ENCODE data around the gene F3.
"Not testable (repeated sequence)": the region's sequence is repeated elsewhere in the genome, so short reads cannot be mapped to it uniquely, and the experiment has no call there.

F3 gene

DNA sequence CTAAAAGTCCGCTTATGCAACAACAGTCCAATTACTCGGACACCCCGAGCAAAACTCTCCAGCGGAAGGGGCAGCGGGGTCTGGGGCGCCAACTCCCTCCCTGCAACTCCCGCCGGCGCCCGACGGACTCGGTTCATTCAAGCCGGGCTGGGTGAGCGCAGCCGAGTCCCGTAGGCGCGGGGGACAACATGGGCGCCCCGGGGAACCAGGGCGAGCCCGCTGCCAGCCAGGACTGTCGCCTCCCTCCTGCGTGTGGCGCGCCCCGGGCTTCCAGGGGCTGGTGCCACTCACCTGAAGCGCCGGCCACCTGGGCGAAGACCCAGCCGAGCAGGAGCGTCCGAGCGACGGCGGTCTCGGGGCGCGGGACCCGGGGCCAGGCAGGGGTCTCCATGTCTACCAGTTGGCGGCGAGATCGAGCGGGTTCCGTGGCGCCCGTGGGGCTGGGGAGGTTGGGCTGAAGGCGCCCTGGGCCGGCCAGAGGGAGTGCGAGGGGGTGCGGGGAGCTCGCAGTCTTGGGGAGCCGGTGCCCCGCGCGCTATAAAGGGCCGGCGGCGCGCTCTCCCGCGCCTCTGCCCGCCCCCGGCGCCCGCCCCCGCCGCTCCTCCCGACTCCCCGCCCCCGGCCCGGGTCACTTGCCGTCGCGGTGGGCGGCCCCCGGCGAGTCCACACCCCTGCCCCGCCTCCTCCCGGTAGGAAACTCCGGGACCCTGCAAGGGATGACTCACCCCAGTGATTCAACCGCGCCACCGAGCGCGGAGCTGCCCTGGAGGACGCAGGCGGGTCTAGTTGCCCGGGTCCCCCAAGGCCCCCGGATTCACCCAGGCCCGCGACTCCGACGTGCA is at the start of gene F3:
F3 (minus strand) TSS at position 514 of the 842 bp plus-strand sequence; CDS start at position 391, 123 bp downstream.
- DNase-seq: peak; percentile 95

GRCh38 chr1:94590203-94591137 is 48.9 kb upstream of the F3 start:
- peak; percentile 22 for DNase-seq

DNA sequence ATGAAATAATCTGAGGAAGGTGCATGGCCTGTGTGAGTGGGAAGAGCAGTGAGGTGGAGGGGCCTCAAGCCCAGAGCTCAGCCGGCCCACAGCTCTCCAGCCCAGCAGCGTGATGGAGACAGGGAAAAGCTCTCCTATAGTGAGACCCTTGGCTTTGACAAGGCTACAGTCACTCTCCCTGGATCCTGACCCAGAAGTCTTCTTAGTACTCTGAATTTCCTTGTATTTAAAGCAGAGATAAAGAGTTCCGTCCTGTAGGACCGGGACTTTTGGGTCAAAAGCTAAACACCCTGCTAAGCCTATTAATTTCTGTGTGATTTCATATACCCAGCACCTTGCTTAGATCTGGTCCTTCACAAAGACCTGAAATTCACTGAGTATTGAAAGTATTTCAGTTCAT is 48.2 kb upstream of the F3 start:
- no peak for DNase-seq

GRCh38 chr1:94582565-94582964 is 41.0 kb upstream of the F3 start:
- no peak for DNase-seq

DNA sequence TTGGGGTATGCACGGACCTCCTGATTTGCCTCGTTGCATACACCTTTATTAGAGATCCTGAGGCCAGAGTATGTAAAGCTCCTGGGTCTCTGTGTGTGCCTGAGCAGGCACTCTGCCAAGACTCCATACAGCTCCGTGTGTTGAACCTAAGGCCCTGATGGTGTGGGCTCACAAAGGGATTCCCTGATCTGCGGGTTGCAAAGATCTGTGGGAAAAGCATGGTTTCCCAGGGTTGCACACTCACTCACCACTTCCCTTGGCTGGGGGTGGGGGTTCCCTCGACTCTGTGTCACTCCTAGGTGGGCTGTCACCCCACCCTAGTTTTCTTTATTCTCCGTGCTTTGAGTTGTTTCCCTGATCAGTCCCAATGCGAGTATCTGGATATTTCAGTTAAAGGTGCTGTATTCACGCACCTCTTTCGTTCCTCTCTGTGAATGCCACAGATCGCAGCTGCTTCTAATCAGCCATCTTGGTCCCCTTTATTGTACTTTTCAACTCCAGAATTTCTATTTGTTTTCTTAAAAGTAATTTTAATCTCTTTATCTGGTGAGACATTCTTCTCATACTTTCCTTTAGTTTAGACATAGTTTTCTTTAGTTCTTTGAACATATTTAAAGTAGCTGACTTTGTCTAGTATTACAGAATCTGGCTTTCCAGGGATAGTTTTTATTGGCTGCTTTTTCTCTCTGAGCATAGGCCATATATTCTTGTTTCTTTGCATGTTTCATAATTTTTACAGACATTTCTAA is 39.0 kb upstream of the F3 start:
- peak; percentile 63 for DNase-seq

DNA sequence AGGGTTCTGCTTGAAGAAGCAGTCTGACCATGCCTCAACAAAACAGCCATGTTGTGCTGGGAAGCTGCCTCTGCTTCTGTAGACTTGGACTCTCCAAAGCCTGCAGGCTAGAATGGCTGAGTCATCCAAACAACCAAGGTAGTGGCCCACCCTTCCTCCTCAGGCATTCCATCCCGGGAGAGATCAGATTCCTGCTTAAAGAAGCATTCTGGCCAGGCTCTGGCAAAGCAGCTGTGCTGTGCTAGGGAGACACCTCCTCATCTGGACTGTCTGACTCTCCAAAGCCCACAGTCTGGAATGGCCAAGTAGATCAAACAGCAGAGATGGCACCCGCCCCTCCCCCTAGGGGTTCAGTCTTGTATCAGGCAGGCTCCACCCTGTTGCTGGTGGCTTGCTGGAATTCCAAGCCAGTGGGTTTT is 38.3 kb upstream of the F3 start:
- DNase-seq: peak; percentile 99

GRCh38 chr1:94578856-94579255 is 37.3 kb upstream of the F3 start:
- DNase-seq: peak; percentile 50

DNA sequence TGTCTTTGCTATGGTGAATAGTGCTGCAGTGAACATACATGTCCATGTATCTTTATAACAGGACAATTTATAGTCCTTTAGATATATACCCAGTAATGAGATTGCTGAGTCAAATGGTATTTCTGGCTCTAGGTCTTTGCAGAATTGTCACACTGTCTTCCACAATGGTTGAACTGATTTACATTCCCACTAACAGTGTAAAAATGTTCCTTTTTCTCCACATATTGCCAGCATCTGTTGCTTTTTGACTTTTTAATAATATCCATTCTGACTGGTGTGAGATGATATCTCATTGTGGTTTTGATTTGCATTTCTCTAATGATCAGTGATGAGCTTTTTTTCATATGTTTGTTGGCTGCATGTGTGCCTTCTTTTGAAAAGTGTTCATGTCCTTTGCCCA is 32.4 kb upstream of the F3 start:
- DNase-seq: not testable (repeated sequence)

DNA sequence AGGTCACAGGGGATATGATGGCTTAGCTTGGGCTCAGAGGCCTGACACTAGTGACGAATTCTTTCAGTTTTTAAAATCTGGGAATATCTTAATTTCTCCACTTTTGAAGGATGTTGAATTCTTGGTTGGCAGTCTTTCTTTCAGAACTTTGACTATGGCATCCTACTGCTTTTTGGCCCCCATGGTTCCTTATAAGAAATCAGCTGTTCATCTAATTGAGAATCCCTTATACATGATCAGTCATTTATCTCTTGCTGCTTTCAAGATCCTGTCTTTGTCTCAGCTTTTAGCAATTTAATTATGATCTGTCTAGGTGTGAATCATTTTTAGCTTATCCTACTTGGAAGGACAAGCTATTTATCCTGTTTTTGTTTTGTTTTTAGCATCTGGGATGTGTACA is 31.2 kb upstream of the F3 start:
- no peak for DNase-seq

DNA sequence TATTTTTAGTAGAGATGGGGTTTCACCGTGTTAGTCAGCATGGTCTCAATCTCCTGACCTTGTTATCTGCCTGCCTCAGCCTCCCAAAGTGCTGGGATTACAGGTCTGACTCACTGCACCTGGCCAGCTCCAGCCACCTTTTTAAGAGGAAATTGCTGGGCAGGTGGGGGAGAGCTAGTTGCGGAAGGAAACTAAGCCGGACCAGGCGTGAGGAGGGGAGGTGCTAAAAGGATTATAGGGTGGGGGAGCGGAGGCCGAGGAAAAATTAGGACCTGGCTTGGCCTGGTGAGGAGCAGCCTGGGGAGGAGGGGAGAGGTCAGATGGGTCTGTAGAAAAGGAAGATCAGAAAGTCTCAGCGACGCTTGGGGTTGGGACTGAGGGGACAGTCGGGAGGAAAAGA is 29.4 kb upstream of the F3 start:
- not testable (repeated sequence) for DNase-seq

DNA sequence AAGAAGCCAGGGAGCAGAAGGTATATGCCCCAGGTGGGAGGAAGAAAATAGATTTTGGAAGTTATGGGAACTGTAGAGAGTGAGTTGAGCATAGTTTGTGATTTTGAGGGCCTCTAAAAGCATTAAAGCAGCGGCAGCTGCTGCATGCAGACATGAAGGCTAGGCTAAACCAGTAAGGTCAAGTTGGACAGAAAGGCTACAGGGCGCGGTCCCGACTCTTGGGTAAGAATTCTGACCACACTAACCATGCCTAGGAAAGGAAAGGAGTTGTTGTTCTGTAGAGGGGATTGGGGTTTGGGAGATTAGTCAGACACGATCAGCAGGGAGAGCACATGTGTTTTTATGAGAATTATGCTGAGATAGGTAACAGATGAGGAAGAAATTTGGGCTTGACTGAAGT is 27.2 kb upstream of the F3 start:
- DNase-seq: not testable (repeated sequence)

DNA sequence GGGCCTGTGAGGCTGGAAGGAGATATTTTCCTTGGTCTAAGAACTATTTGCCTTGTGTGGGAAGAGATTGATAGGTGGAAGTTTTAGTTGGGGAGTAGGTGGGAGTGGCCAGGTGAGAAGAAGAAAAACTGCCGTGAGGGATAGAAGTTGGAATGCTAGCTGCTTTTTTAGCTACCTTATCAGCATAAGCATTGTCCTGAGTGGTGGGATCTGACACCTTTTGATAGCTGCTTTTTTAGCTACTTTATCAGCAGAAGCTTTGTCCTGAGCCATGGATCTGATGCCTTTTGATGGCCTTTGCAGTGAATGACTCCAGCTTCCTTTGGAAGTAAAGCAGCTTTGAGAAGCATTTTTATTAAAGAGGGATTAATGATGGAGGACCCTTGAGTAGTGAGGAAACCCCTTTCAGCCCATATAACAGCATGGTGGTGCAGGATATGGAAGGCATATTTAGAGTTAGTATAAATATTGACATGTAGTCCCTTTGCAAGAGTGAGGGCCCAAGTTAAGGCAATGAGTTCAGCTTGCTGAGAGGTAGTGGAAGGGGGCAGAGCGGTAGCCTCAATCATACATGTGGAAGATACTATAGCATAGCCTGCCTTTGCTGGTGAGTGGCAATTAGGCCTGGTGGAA is 26.5 kb upstream of the F3 start:
- DNase-seq: not testable (repeated sequence)

DNA sequence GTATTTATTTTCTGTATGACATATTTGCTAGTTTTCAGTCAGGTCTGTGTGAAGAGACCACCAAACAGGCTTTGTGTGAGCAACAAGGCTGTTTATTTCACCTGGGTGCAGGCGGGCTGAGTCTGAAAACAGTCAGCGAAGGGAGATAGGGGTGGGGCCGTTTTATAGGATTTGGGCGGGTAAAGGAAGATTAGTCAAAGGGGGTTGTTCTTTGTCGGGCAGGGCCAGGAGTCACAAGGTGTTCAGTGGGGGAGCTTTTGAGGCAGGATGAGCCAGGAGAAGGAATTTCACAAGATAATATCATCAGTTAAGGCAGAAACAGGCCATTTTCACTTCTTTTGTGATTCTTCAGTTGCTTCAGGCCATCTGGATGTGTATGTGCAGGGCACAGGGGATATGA is 24.9 kb upstream of the F3 start:
- not testable (repeated sequence) for DNase-seq

GRCh38 chr1:94565901-94566300 is 24.3 kb upstream of the F3 start:
- DNase-seq: no peak

- DNase-seq: no peak
Measured at GRCh38 chr1:94562519-94563260, 21.1 kb upstream of the F3 start.

DNA sequence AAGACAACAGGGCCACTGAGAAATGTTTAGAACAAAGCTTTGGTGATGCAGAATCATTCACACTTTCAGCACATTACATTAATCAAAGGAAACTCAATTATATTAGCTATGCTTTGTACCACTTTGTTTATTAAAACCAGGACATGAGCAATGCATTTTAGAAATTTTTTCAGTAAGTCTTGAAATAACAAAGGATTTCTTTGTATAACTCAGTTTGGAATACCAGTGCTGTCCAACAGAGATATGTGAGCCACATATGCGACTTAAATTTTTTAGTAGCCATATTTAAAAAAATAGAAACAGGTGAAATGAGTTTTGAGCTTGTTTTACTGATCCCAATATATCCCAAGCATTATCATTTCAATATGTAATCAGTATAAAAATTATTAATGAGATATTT is 18.8 kb upstream of the F3 start:
- peak; percentile 31 for DNase-seq

GRCh38 chr1:94559921-94560320 is 18.4 kb upstream of the F3 start:
- no peak for DNase-seq

DNA sequence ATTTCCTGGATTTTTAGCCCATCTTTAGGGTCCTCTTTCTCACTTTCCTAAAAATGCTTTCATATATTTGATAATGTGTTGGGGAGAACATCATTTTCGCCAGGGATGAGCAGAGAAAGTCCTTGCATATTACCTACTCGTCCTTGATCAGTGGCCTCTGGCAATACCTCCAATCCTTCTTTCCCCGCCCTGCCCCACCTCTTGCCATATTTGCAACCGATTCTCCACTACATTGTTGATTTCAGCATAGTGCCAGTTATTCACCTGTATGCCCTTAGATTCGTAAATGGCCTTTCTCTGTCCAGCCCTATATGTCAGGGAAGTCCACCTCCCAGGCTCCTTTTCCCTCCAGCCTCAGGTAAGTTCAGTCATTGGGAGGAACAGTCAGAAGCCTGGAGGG is 13.5 kb upstream of the F3 start:
- no peak for DNase-seq

GRCh38 chr1:94554580-94554979 is 13.0 kb upstream of the F3 start:
- DNase-seq: no peak

DNA sequence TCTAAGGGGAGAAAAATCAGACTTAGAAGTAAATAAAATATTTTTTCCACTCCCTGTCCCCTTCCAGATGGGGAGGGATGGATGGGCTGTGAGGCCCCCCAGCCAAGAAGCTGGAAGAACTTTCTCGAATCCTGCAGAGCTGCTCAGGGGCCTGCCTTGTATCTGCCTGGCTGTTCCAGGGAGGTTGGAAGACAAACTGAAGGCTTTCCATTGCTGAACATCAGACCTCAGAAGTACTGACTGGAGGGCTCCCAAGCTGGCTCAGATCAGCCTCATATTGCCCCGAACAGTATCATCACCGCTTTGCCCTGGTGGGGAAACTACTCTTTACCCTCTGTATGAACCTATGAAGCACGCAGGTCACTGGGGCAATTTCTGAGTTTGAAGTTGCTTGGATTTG is 12.4 kb upstream of the F3 start:
- DNase-seq: no peak

DNA sequence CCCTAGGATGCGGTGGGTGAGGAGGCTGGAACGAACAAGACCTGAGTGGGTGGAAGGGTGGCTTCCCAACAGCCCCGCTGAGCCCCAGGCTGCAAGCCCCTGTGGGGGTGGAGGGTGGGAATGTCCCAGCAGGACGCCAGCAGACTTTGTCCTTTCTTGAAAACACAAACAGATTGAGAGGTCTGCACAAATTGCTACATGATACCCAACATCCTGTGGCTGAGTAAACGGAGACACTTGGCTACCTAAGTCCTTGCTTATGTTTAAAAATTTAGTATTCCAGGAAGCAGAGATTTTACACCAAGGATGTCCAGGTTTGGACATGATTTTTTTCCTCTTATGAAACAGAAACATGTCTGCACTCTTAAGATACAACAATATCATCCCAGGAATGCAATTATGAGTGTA is 11.8 kb upstream of the F3 start:
- DNase-seq: no peak

- no peak for DNase-seq
Measured at GRCh38 chr1:94552071-94552586, 10.6 kb upstream of the F3 start.
